Thymus (tissue), 11 donors: ENCODE data around the gene SDC3. TPM values are rescaled to one million over a fixed set of nuclear protein-coding genes. Genes with fewer than 3 reads are reported as not detected.

Experiments used
- DNase-seq, 9 donors: peaks; one replicate each; pipeline ENCODE4 v3.0.0-alpha.2; 2013; ENCODE audit warnings: low spot score in 9 of 9, low read depth in 6 of 9, missing footprints in 1 of 9
- H3K27ac ChIP-seq, 2 donors: one replicate each; pipeline ENCODE4 v1.5.1; 2013; ENCODE audit warnings: control low read depth in 1 of 2, low read depth in 1 of 2, low read length in 1 of 2, mild to moderate bottlenecking in 1 of 2, moderate library complexity in 1 of 2
- H3K27me3 ChIP-seq, 2 donors: one replicate each; pipeline ENCODE4 v1.5.1; 2013; ENCODE audit warnings: low read length in 1 of 2; ENCODE audit not compliant: control insufficient read depth in 2 of 2, insufficient read depth in 1 of 2
- H3K36me3 ChIP-seq, 2 donors: one replicate each; pipeline ENCODE4 v1.5.1; 2013; ENCODE audit warnings: low read length in 1 of 2, mild to moderate bottlenecking in 1 of 2, moderate library complexity in 1 of 2; ENCODE audit not compliant: control insufficient read depth in 2 of 2, insufficient read depth in 2 of 2
- H3K4me1 ChIP-seq, 2 donors: one replicate each; pipeline ENCODE4 v1.5.1; 2013; ENCODE audit warnings: low read length in 2 of 2; ENCODE audit not compliant: control insufficient read depth in 2 of 2, insufficient read depth in 2 of 2
- H3K4me3 ChIP-seq, 2 donors: one replicate each; pipeline ENCODE4 v1.5.1; 2013; ENCODE audit warnings: low read length in 2 of 2, control low read depth in 1 of 2, mild to moderate bottlenecking in 1 of 2
- H3K9me3 ChIP-seq, 2 donors: one replicate each; pipeline ENCODE4 v1.5.1; 2013; ENCODE audit warnings: low read length in 1 of 2, mild to moderate bottlenecking in 1 of 2; ENCODE audit not compliant: control insufficient read depth in 2 of 2, insufficient read depth in 1 of 2
- WGBS: extraction: QIAGEN DNeasy Blood & Tissue Kit; methylation state at CpG from one replicate; pipeline ENCODE4 v1.1.7; 2013; 5-methylcytosine and 5-hydroxymethylcytosine counted together
- polyA plus RNA-seq: library from polyadenylated mRNA; stranded (reverse); fragments of 200-250 nt; gene quantifications from one replicate; pipeline ENCODE4 v1.2.3, GENCODE V29; 2013
- total RNA-seq: library from RNA; stranded (reverse); fragments of 120-200 nt; gene quantifications from one replicate; pipeline ENCODE4 v1.2.4, GENCODE V29; 2013
- donor health status: healthy.

SDC3 gene
- total and polyA plus RNA-seq, 2 donors: 3.8 to 15.3 TPM

- DNase-seq: no peak
- H3K27ac ChIP-seq: no peak overlapping the region
- H3K9me3 ChIP-seq: peaks cover 2 to 26% of the 10 kb centered on the region in 2 donors
- no peaks in the 10 kb centered on the region for H3K36me3 ChIP-seq
- H3K4me3 ChIP-seq: no peak overlapping the region
- H3K27me3 ChIP-seq: peaks cover 0 to 40% of the 10 kb centered on the region in 2 donors
- 94% methylated on average over 25 of the region's 25 CpGs for whole genome bisulfite sequencing
- peaks cover 0 to 7% of the 10 kb centered on the region in 2 donors for H3K4me1 ChIP-seq
Observed at GRCh38 chr1:30876451-30877204, 31.9 kb downstream of the SDC3 start.

GRCh38 chr1:30875916-30876315 is 32.6 kb downstream of the SDC3 start:
- no peak for DNase-seq
- peaks cover 0 to 34% of the 10 kb centered on the region in 2 donors for H3K27me3 ChIP-seq
- no peak overlapping the region for H3K4me3 ChIP-seq
- no peak overlapping the region for H3K27ac ChIP-seq
- no peaks in the 10 kb centered on the region for H3K36me3 ChIP-seq
- peaks cover 0 to 7% of the 10 kb centered on the region in 2 donors for H3K4me1 ChIP-seq
- 80% methylated on average over 11 of the region's 11 CpGs for WGBS
- H3K9me3 ChIP-seq: peaks cover 5 to 32% of the 10 kb centered on the region in 2 donors

- Histone ChIP-seq H3K27me3 (peaks cover 0 to 32% of the 10 kb centered on the region in 2 donors), H3K4me3 (no peak overlapping the region), H3K9me3 (peaks cover 5 to 33% of the 10 kb centered on the region in 2 donors), H3K27ac (no peak overlapping the region), H3K4me1 (peaks cover 0 to 7% of the 10 kb centered on the region in 2 donors), H3K36me3 (no peaks in the 10 kb centered on the region)
- DNase-seq: no peak
- 86% methylated on average over 6 of the region's 6 CpGs for WGBS
Observed at GRCh38 chr1:30875197-30875596, 33.4 kb downstream of the SDC3 start.

GRCh38 chr1:30874176-30874575 is 34.4 kb downstream of the SDC3 start:
- Histone ChIP-seq H3K36me3 (no peaks in the 10 kb centered on the region), H3K27ac (no peak overlapping the region), H3K4me3 (no peak overlapping the region), H3K27me3 (peaks cover 0 to 25% of the 10 kb centered on the region in 2 donors), H3K9me3 (peaks cover 5 to 33% of the 10 kb centered on the region in 2 donors), H3K4me1 (peaks cover 0 to 7% of the 10 kb centered on the region in 2 donors)
- WGBS: 97% methylated on average over 11 of the region's 11 CpGs
- no peak for DNase-seq

GRCh38 chr1:30872948-30873263 is 35.7 kb downstream of the SDC3 start:
- peaks cover 0 to 7% of the 10 kb centered on the region in 2 donors for H3K4me1 ChIP-seq
- H3K9me3 ChIP-seq: peaks cover 5 to 33% of the 10 kb centered on the region in 2 donors
- WGBS: 95% methylated on average over 4 of the region's 4 CpGs
- no peak overlapping the region for H3K4me3 ChIP-seq
- peak overlapping the region in 1 of 2 donors; percentile 2 for H3K27ac ChIP-seq
- DNase-seq: no peak
- peaks cover 0 to 13% of the 10 kb centered on the region in 2 donors for H3K27me3 ChIP-seq
- H3K36me3 ChIP-seq: no peaks in the 10 kb centered on the region

- Histone ChIP-seq H3K4me3 (no peak overlapping the region), H3K36me3 (no peaks in the 10 kb centered on the region), H3K27me3 (peaks cover 0 to 7% of the 10 kb centered on the region in 2 donors), H3K9me3 (peaks cover 5 to 33% of the 10 kb centered on the region in 2 donors), H3K4me1 (peaks cover 0 to 3% of the 10 kb centered on the region in 2 donors), H3K27ac (peak overlapping the region in 1 of 2 donors; percentile 2)
- WGBS: 85% methylated on average over 9 of the region's 9 CpGs
- no peak for DNase-seq
Observed at GRCh38 chr1:30872033-30872947, 36.3 kb downstream of the SDC3 start.

GRCh38 chr1:30871276-30871871 is 37.2 kb downstream of the SDC3 start:
- no peak overlapping the region for H3K4me3 ChIP-seq
- H3K4me1 ChIP-seq: no peaks in the 10 kb centered on the region
- H3K9me3 ChIP-seq: peaks cover 5 to 33% of the 10 kb centered on the region in 2 donors
- H3K27ac ChIP-seq: no peak overlapping the region
- DNase-seq: no peak
- peaks cover 0 to 3% of the 10 kb centered on the region in 2 donors for H3K27me3 ChIP-seq
- no peaks in the 10 kb centered on the region for H3K36me3 ChIP-seq
- WGBS: 86% methylated on average over 6 of the region's 6 CpGs

- no peak overlapping the region for H3K27ac ChIP-seq
- no peaks in the 10 kb centered on the region for H3K4me1 ChIP-seq
- WGBS: 97% methylated on average over 4 of the region's 4 CpGs
- H3K4me3 ChIP-seq: no peak overlapping the region
- peaks cover 0 to 5% of the 10 kb centered on the region in 2 donors for H3K27me3 ChIP-seq
- peaks cover 5 to 33% of the 10 kb centered on the region in 2 donors for H3K9me3 ChIP-seq
- no peak for DNase-seq
- no peaks in the 10 kb centered on the region for H3K36me3 ChIP-seq
Observed at GRCh38 chr1:30870656-30871055, 37.9 kb downstream of the SDC3 start.
